WTC11 (cell line): ENCODE results near the gene PLXNA1. TPM values are rescaled to one million over a fixed set of nuclear protein-coding genes. Genes with fewer than 3 reads are reported as not detected.

ENCODE experiments used
- ATAC-seq: fragments of 200-7000 bp; cut with Tn5 transposase; 2 replicates; pipeline ENCODE4 v1.10.0; 2021; ENCODE audit warnings: mild to moderate bottlenecking, moderate library complexity
- CTCF ChIA-PET: fragments of 300-600 bp; sonication (Branson Sonifier 250); formaldehyde crosslinking; loops from one replicate; lab custom pipeline; 2021; ENCODE audit warnings: antibody characterized with exemption; lab: Charles Lee
- POLR2A ChIA-PET: fragments of 350-600 bp; sonication (Branson Sonifier 250); formaldehyde crosslinking; loops from one replicate; lab custom pipeline; 2021; ENCODE audit warnings: antibody characterized with exemption; lab: Charles Lee
- DNase-seq: peaks from one replicate; pipeline ENCODE4 v3.0.0; 2021; ENCODE audit warnings: low spot score
- H3K27ac Mint-ChIP-seq: 2 replicates; pipeline ENCODE4 v1.8.0; 2021; ENCODE audit warnings: mixed read lengths
- H3K27me3 Mint-ChIP-seq: 2 replicates; pipeline ENCODE4 v1.8.0; 2021; ENCODE audit warnings: low read depth, mild to moderate bottlenecking, moderate library complexity, mixed read lengths
- H3K36me3 Mint-ChIP-seq: 2 replicates; pipeline ENCODE4 v1.8.0; 2021; ENCODE audit warnings: mixed read lengths
- H3K4me1 Mint-ChIP-seq: 2 replicates; pipeline ENCODE4 v1.8.0; 2022; ENCODE audit warnings: mixed read lengths
- H3K4me3 Mint-ChIP-seq: 2 replicates; pipeline ENCODE4 v1.8.0; 2021; ENCODE audit warnings: mild to moderate bottlenecking, moderate library complexity, mixed read lengths
- H3K9me3 Mint-ChIP-seq: 2 replicates; pipeline ENCODE4 v1.8.0; 2021; ENCODE audit warnings: mixed read lengths
- GTF2I ChIP-seq: fragments of 250-450 bp; sonication (Bioruptor Pico); conservative IDR thresholded peaks from 2 replicates; pipeline ENCODE4 v1.4.0; 2021; ENCODE audit warnings: mild to moderate bottlenecking
- MXD4 ChIP-seq: fragments of 250-450 bp; sonication (Bioruptor Pico); IDR thresholded peaks from 2 replicates; pipeline ENCODE4 v1.8.0; 2021; ENCODE audit warnings: mild to moderate bottlenecking, moderate library complexity, borderline replicate concordance
- NFYB ChIP-seq: sonication (generic); formaldehyde crosslinking; conservative IDR thresholded peaks from 2 replicates; pipeline ENCODE4 v1.8.0; 2022; ENCODE audit warnings: low read depth, missing genetic modification reagents
- SMAD3 ChIP-seq: sonication (generic); formaldehyde crosslinking; IDR thresholded peaks from 2 replicates; pipeline ENCODE4 v1.8.0; 2022; ENCODE audit warnings: missing genetic modification reagents, mild to moderate bottlenecking, borderline replicate concordance
- TCF7 ChIP-seq: sonication (generic); formaldehyde crosslinking; IDR thresholded peaks from 2 replicates; pipeline ENCODE4 v1.8.0; 2022; ENCODE audit warnings: mild to moderate bottlenecking, low read depth, missing genetic modification reagents, moderate library complexity
- ZNF232 ChIP-seq: sonication (generic); formaldehyde crosslinking; IDR thresholded peaks from 2 replicates; pipeline ENCODE4 v1.8.0; 2022; ENCODE audit warnings: mild to moderate bottlenecking, missing genetic modification reagents
- total RNA-seq: library from RNA; stranded (reverse); gene quantifications from 3 replicates; pipeline ENCODE4 v1.2.3, GENCODE V29; 2021
- TF ChIP-seq, protein P1 (sequence below): sonication (generic); formaldehyde crosslinking; IDR thresholded peaks from 2 replicates; pipeline ENCODE4 v1.8.0; 2023; ENCODE audit warnings: missing genetic modification reagents
- TF ChIP-seq, protein P2 (sequence below): sonication (generic); formaldehyde crosslinking; IDR thresholded peaks from 2 replicates; pipeline ENCODE4 v1.8.1; 2022; ENCODE audit warnings: low read depth, missing genetic modification reagents, borderline replicate concordance
- TF ChIP-seq, protein P3 (sequence below): fragments of 250-450 bp; sonication (Bioruptor Pico); IDR thresholded peaks from 2 replicates; pipeline ENCODE4 v1.9.0; 2021; ENCODE audit warnings: mild to moderate bottlenecking
- TF ChIP-seq, protein P4 (sequence below): sonication (generic); formaldehyde crosslinking; IDR thresholded peaks from 2 replicates; pipeline ENCODE4 v1.8.1; 2023; ENCODE audit warnings: mild to moderate bottlenecking, missing genetic modification reagents, moderate library complexity
- TF ChIP-seq, protein P5 (sequence below): sonication (generic); formaldehyde crosslinking; IDR thresholded peaks from 2 replicates; pipeline ENCODE4 v1.8.1; 2022; ENCODE audit warnings: mild to moderate bottlenecking, moderate library complexity, missing genetic modification reagents
- TF ChIP-seq, protein P6 (sequence below): sonication (generic); formaldehyde crosslinking; IDR thresholded peaks from 2 replicates; pipeline ENCODE4 v1.8.1; 2022; ENCODE audit warnings: mild to moderate bottlenecking, missing genetic modification reagents, moderate library complexity, borderline replicate concordance

PLXNA1 gene
- total RNA-seq, 1 experiment from 2014 or later: 53.8 TPM

DNA sequence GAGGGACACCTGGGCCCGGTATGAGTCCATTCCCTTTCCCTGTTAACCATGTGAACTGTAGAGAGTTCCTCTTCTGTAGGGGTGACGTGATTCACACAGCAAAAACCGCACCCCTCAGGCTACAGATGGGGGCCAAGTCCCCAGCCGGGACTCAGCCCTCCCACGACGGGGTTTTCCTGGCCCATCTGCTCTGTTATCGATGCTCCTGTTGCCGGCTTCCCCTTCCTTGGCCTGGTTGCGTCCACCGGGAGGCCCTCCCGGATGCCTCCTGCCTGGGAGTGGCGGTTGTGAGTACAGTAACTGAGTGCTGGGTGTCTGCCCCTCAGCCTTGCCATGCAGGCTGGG is 817 bp upstream of the PLXNA1 start (continued):
- TF ChIP-seq, protein P1, sequence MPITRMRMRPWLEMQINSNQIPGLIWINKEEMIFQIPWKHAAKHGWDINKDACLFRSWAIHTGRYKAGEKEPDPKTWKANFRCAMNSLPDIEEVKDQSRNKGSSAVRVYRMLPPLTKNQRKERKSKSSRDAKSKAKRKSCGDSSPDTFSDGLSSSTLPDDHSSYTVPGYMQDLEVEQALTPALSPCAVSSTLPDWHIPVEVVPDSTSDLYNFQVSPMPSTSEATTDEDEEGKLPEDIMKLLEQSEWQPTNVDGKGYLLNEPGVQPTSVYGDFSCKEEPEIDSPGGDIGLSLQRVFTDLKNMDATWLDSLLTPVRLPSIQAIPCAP (CRISPR knock-in tag): no peak
- TF ChIP-seq, protein P2, sequence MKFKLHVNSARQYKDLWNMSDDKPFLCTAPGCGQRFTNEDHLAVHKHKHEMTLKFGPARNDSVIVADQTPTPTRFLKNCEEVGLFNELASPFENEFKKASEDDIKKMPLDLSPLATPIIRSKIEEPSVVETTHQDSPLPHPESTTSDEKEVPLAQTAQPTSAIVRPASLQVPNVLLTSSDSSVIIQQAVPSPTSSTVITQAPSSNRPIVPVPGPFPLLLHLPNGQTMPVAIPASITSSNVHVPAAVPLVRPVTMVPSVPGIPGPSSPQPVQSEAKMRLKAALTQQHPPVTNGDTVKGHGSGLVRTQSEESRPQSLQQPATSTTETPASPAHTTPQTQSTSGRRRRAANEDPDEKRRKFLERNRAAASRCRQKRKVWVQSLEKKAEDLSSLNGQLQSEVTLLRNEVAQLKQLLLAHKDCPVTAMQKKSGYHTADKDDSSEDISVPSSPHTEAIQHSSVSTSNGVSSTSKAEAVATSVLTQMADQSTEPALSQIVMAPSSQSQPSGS: no peak
- no peak for TF ChIP-seq ZNF232 (CRISPR knock-in tag)
- TF ChIP-seq, all 79 proteins: peak for 0

DNA sequence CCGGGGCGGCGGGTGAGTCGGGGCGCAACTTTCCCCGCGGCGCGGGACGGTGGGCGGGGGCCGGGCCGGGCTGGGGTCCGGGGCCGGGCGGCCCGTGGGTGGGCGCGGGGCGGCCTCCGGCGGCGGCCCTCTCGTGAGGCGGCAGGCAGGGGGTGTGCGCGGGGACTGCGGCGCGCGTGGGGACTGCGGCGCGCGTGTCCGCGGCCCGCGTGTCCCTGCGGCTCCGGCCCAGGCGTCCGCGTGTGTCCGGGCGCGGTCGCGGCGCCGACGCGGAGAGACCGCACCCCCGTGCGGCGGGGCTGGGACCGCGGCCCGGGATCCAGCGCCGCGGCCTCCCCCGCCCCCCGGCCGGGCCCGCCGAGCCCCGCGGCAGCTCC is 349 bp downstream of the PLXNA1 start:
- Mint-ChIP-seq H3K36me3 (no peaks in the 10 kb centered on the region), H3K4me1 (peaks cover 9% of the 10 kb centered on the region), H3K4me3 (no peak overlapping the region), H3K27ac (no peak overlapping the region), H3K9me3 (no peaks in the 10 kb centered on the region; the same call in 1 of the 2 replicates), H3K27me3 (peaks cover 21% of the 10 kb centered on the region)
- POLR2A ChIA-PET: interaction anchor here (1.2 kb wide), 1 partner anchor 311 kb away, joined by 3 read pairs; no protein-coding TSS in a partner anchor
- no peak for ATAC-seq
- CTCF ChIA-PET: interaction anchor here (0.6 to 5.0 kb wide), 10 partner anchors 10 to 472 kb away, joined by 3 to 34 read pairs (median 4); no protein-coding TSS in a partner anchor
- no peak for DNase-seq
- TF ChIP-seq MXD4 (CRISPR knock-in tag) (no peak), NFYB (CRISPR knock-in tag) (no peak), SMAD3 (CRISPR knock-in tag) (no peak), ZNF232 (CRISPR knock-in tag) (no peak), GTF2I (CRISPR knock-in tag) (no peak), TCF7 (CRISPR knock-in tag) (no peak)
- TF ChIP-seq, protein P3, sequence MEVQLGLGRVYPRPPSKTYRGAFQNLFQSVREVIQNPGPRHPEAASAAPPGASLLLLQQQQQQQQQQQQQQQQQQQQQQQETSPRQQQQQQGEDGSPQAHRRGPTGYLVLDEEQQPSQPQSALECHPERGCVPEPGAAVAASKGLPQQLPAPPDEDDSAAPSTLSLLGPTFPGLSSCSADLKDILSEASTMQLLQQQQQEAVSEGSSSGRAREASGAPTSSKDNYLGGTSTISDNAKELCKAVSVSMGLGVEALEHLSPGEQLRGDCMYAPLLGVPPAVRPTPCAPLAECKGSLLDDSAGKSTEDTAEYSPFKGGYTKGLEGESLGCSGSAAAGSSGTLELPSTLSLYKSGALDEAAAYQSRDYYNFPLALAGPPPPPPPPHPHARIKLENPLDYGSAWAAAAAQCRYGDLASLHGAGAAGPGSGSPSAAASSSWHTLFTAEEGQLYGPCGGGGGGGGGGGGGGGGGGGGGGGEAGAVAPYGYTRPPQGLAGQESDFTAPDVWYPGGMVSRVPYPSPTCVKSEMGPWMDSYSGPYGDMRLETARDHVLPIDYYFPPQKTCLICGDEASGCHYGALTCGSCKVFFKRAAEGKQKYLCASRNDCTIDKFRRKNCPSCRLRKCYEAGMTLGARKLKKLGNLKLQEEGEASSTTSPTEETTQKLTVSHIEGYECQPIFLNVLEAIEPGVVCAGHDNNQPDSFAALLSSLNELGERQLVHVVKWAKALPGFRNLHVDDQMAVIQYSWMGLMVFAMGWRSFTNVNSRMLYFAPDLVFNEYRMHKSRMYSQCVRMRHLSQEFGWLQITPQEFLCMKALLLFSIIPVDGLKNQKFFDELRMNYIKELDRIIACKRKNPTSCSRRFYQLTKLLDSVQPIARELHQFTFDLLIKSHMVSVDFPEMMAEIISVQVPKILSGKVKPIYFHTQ (CRISPR knock-in tag): no peak
- TF ChIP-seq, protein P4, sequence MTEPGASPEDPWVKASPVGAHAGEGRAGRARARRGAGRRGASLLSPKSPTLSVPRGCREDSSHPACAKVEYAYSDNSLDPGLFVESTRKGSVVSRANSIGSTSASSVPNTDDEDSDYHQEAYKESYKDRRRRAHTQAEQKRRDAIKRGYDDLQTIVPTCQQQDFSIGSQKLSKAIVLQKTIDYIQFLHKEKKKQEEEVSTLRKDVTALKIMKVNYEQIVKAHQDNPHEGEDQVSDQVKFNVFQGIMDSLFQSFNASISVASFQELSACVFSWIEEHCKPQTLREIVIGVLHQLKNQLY (CRISPR knock-in tag): no peak
- TF ChIP-seq, protein P5, sequence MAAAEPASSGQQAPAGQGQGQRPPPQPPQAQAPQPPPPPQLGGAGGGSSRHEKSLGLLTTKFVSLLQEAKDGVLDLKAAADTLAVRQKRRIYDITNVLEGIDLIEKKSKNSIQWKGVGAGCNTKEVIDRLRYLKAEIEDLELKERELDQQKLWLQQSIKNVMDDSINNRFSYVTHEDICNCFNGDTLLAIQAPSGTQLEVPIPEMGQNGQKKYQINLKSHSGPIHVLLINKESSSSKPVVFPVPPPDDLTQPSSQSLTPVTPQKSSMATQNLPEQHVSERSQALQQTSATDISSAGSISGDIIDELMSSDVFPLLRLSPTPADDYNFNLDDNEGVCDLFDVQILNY: no peak
- TF ChIP-seq, protein P1 (CRISPR knock-in tag): no peak
- TF ChIP-seq, protein P6, sequence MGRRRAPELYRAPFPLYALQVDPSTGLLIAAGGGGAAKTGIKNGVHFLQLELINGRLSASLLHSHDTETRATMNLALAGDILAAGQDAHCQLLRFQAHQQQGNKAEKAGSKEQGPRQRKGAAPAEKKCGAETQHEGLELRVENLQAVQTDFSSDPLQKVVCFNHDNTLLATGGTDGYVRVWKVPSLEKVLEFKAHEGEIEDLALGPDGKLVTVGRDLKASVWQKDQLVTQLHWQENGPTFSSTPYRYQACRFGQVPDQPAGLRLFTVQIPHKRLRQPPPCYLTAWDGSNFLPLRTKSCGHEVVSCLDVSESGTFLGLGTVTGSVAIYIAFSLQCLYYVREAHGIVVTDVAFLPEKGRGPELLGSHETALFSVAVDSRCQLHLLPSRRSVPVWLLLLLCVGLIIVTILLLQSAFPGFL (CRISPR knock-in tag): no peak
